ENCODE results near the gene PSMA5. TPM values are rescaled to one million over a fixed set of nuclear protein-coding genes. Genes with fewer than 3 reads are reported as not detected.

Gene PSMA5
- total and polyA plus RNA-seq, 2 of the 13 experiments (the other 11 are each of a cell fraction or from before 2014, with no cell fraction given), result 140 to 169 TPM

- TF ChIP-seq ZNF629 (CRISPR knock-in tag; conservative IDR thresholded peaks at IDR 0.05) (no peak), TFAP4 (IDR thresholded peaks at IDR 0.05; ENCODE audit: borderline replicate concordance, low read depth) (peak; percentile 15; the same call in 1 of the 2 replicates), SRF (IDR thresholded peaks at IDR 0.05; ENCODE audit: low read depth, low read length) (no peak), ZNF329 (CRISPR knock-in tag; IDR thresholded peaks at IDR 0.05; ENCODE audit: low read depth) (no peak; the same call in 1 of the 2 replicates), ZNF780A (CRISPR knock-in tag; IDR thresholded peaks at IDR 0.05) (no peak), ZNF672 (CRISPR knock-in tag; IDR thresholded peaks at IDR 0.05) (no peak), DRAP1 (CRISPR knock-in tag; IDR thresholded peaks at IDR 0.05) (no peak), ZNF615 (CRISPR knock-in tag; IDR thresholded peaks at IDR 0.05; ENCODE audit: borderline replicate concordance) (no peak), POLR2AphosphoS2 (IDR thresholded peaks at IDR 0.05; ENCODE audit: low read depth, low read length) (no peak), MTF2 (CRISPR knock-in tag; IDR thresholded peaks at IDR 0.05; ENCODE audit: borderline replicate concordance) (no peak), ZNF609 (CRISPR knock-in tag; IDR thresholded peaks at IDR 0.05; ENCODE audit: borderline replicate concordance) (no peak), PAXIP1 (CRISPR knock-in tag; conservative IDR thresholded peaks at IDR 0.05) (peak; percentile 26; the same call in 1 of the 2 replicates), ZNF280D (CRISPR knock-in tag; IDR thresholded peaks at IDR 0.05) (no peak), CC2D1A (CRISPR knock-in tag; IDR thresholded peaks at IDR 0.05) (no peak), WIZ (CRISPR knock-in tag; IDR thresholded peaks at IDR 0.05) (no peak), ZNF776 (CRISPR knock-in tag; IDR thresholded peaks at IDR 0.05) (no peak; the same call in 1 of the 2 replicates)
Observed at GRCh38 chr1:109397581-109398342, 28.5 kb downstream of the PSMA5 start, which contains the start of gene SORT1 (continued).
